ENCODE data around the gene TFF2. TPM values are rescaled to one million over a fixed set of nuclear protein-coding genes. Genes with fewer than 3 reads are reported as not detected.

The TFF2 gene
- total and polyA plus RNA-seq, 2 experiments from 2014 or later: not detected

DNA sequence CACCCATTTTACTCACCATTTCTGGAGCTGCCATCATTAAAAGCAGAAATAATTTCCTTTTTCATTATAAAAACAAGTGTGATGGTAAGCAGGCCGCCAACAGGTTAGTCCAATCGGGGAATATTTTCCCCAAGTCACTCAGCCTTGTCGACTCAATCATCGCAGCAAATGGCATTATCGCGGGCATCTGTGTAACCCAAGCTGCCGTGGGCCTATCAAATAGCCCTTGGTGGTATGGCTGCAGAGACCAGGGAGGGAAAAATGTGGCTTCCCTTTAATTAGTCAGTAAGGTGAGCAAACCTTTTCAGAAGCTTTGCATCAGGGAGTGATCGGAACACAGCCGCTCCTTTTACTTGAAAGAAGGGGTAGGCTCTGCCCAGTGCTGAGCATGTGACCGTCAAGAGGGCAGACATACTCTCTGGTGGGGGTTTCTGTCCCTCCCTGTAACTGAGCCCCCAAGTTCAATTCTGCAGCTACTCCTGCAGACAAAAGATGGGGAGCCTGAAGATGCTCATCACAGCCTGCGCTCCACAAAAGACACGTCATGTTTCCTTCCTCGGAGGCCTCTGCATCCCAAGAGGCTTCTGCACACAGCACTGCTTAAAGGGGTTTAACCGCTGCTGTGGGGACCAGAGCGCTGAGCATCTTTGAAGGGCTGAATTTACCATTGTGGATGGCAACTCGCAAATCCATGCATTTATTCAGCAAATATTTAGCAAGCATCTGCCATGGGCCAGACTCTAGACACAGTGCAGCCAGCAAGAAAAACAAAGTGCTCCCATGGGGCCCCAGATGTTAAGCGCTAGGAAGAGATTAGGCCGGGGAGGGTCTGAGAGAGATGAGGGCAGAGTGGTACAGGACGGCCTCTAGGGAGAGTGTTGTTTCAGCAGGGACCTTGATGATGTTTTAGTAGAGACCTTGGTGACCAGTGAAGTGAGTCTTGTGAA, 46.3 kb upstream of the TFF2 start:
- H3K79me2 ChIP-seq (ENCODE audit: insufficient read depth): no peaks in the 10 kb centered on the region
- 0 out of 2 replicates have a peak, but pooled peaks cover under 1% of the 10 kb centered on the region for H3K27me3 ChIP-seq (replicated peaks; ENCODE audit: insufficient read depth)
- H3K27ac ChIP-seq: no peak overlapping the region
- no peaks in the 10 kb centered on the region for H3K9me3 ChIP-seq (ENCODE audit: low read depth)
- no peak for DNase-seq
- no peak for TF ChIP-seq EZH2 (IDR thresholded peaks at IDR 0.05; ENCODE audit: insufficient read depth, poor library complexity, severe bottlenecking)
- no peak for TF ChIP-seq EZH2phosphoT487 (IDR thresholded peaks at IDR 0.05; ENCODE audit: insufficient read depth, low read depth)
- H3K36me3 ChIP-seq (ENCODE audit: low read depth): no peaks in the 10 kb centered on the region
- H3F3A ChIP-seq (ENCODE audit: insufficient read depth): no peaks in the 10 kb centered on the region
- 58 to 60% methylated on average over 19 of the region's 19 CpGs for WGBS, 2 experiments (ENCODE audit: low coverage in 1 of 2, low lambda C conversion rate in 2 of 2, missing lambda C conversion rate in 2 of 2)
- no peaks in the 10 kb centered on the region for H4K20me1 ChIP-seq (ENCODE audit: insufficient read depth)
- H3K9ac ChIP-seq: no peak overlapping the region
- no peaks in the 10 kb centered on the region for H3K9me2 ChIP-seq (ENCODE audit: insufficient read depth)
- no peak overlapping the region for H2AFZ ChIP-seq
- no peak overlapping the region for H3K4me2 ChIP-seq (ENCODE audit: unreplicated experiment)
- no peak overlapping the region for H3K4me3 ChIP-seq
- in situ Hi-C loops (cut with MboI): no loop called here
- no peaks in the 10 kb centered on the region for H3K4me1 ChIP-seq (ENCODE audit: insufficient read depth)

- Histone ChIP-seq H2AFZ (no peak within 1 kb of the TSS), H3K27me3 (replicated peaks; ENCODE audit: insufficient read depth) (0 out of 2 replicates have a peak, but pooled peaks cover 5% of the 10 kb centered on the region), H3K9ac (no peak within 1 kb of the TSS), H3K4me3 (no peak within 1 kb of the TSS), H3K9me2 (ENCODE audit: insufficient read depth) (no peaks in the 10 kb centered on the region), H3K27ac (no peak within 1 kb of the TSS), H3K79me2 (ENCODE audit: insufficient read depth) (no peaks in the 10 kb centered on the region), H3K36me3 (ENCODE audit: low read depth) (no peaks in the 10 kb centered on the region), H4K20me1 (ENCODE audit: insufficient read depth) (no peaks in the 10 kb centered on the region), H3K4me2 (ENCODE audit: unreplicated experiment) (no peak within 1 kb of the TSS), H3K4me1 (ENCODE audit: insufficient read depth) (no peaks in the 10 kb centered on the region), H3F3A (ENCODE audit: insufficient read depth) (no peaks in the 10 kb centered on the region), H3K9me3 (ENCODE audit: low read depth) (no peaks in the 10 kb centered on the region)
- no peak for TF ChIP-seq EZH2phosphoT487 (IDR thresholded peaks at IDR 0.05; ENCODE audit: insufficient read depth, low read depth)
- TF ChIP-seq EZH2 (IDR thresholded peaks at IDR 0.05; ENCODE audit: insufficient read depth, poor library complexity, severe bottlenecking): no peak
- in situ Hi-C loops (cut with MboI): no loop called here
- no peak for DNase-seq
- 58 to 62% methylated on average over 17 of the region's 17 CpGs for WGBS, 2 experiments (ENCODE audit: low coverage in 1 of 2, low lambda C conversion rate in 2 of 2, missing lambda C conversion rate in 2 of 2)
These were observed 45.3 kb upstream of the TFF2 start, which contains the start of gene TMPRSS3 for GRCh38 chr21:42395905-42396651. TMPRSS3 (minus strand) TSS chr21:42396052; CDS start chr21:42395417, 635 bp downstream.

- H3K27me3 ChIP-seq (replicated peaks; ENCODE audit: insufficient read depth): 0 out of 2 replicates have a peak, but pooled peaks cover 5% of the 10 kb centered on the region
- H3K9ac ChIP-seq: no peak overlapping the region
- no peak for TF ChIP-seq EZH2 (IDR thresholded peaks at IDR 0.05; ENCODE audit: insufficient read depth, poor library complexity, severe bottlenecking)
- TF ChIP-seq EZH2phosphoT487 (IDR thresholded peaks at IDR 0.05; ENCODE audit: insufficient read depth, low read depth): no peak
- H3K9me3 ChIP-seq (ENCODE audit: low read depth): no peaks in the 10 kb centered on the region
- no peaks in the 10 kb centered on the region for H3K9me2 ChIP-seq (ENCODE audit: insufficient read depth)
- no peak overlapping the region for H3K4me3 ChIP-seq
- H3F3A ChIP-seq (ENCODE audit: insufficient read depth): no peaks in the 10 kb centered on the region
- H3K27ac ChIP-seq: no peak overlapping the region
- in situ Hi-C loops (cut with MboI): no loop called here
- H3K36me3 ChIP-seq (ENCODE audit: low read depth): no peaks in the 10 kb centered on the region
- H3K79me2 ChIP-seq (ENCODE audit: insufficient read depth): no peaks in the 10 kb centered on the region
- no peak overlapping the region for H3K4me2 ChIP-seq (ENCODE audit: unreplicated experiment)
- 68 to 69% methylated on average over 11 of the region's 11 CpGs for WGBS, 2 experiments (ENCODE audit: low coverage in 1 of 2, low lambda C conversion rate in 2 of 2, missing lambda C conversion rate in 2 of 2)
- DNase-seq: no peak
- no peaks in the 10 kb centered on the region for H3K4me1 ChIP-seq (ENCODE audit: insufficient read depth)
- H4K20me1 ChIP-seq (ENCODE audit: insufficient read depth): no peaks in the 10 kb centered on the region
- no peak overlapping the region for H2AFZ ChIP-seq
These were observed 44.5 kb upstream of the TFF2 start for GRCh38 chr21:42395302-42395701.

GRCh38 chr21:42393443-42393950, 42.7 kb upstream of the TFF2 start:
- Histone ChIP-seq H3K4me3 (no peak overlapping the region), H3K36me3 (ENCODE audit: low read depth) (no peaks in the 10 kb centered on the region), H3K27me3 (replicated peaks; ENCODE audit: insufficient read depth) (peaks cover 5% of the 10 kb centered on the region; the same call in 1 of the 2 replicates), H3K9me3 (ENCODE audit: low read depth) (no peaks in the 10 kb centered on the region), H3K9ac (no peak overlapping the region), H3K27ac (no peak overlapping the region), H2AFZ (no peak overlapping the region), H3K9me2 (ENCODE audit: insufficient read depth) (no peaks in the 10 kb centered on the region), H3F3A (ENCODE audit: insufficient read depth) (no peaks in the 10 kb centered on the region), H3K79me2 (ENCODE audit: insufficient read depth) (no peaks in the 10 kb centered on the region), H3K4me1 (ENCODE audit: insufficient read depth) (no peaks in the 10 kb centered on the region), H3K4me2 (ENCODE audit: unreplicated experiment) (no peak overlapping the region), H4K20me1 (ENCODE audit: insufficient read depth) (no peaks in the 10 kb centered on the region)
- TF ChIP-seq EZH2phosphoT487 (IDR thresholded peaks at IDR 0.05; ENCODE audit: insufficient read depth, low read depth) (no peak), EZH2 (IDR thresholded peaks at IDR 0.05; ENCODE audit: insufficient read depth, poor library complexity, severe bottlenecking) (no peak)
- no peak for DNase-seq
- WGBS, 2 experiments (ENCODE audit: low coverage in 1 of 2, low lambda C conversion rate in 2 of 2, missing lambda C conversion rate in 2 of 2): 66 to 69% methylated on average over 8 of the region's 8 CpGs
- in situ Hi-C loops (cut with MboI): no loop called here

Measured in GM23248 (cell line).